Gastroesophageal sphincter (tissue), 4 donors: ENCODE measurements around the gene CEP152. TPM values are rescaled to one million over a fixed set of nuclear protein-coding genes. Genes with fewer than 3 reads are reported as not detected.

Source experiments
- ATAC-seq: fragments of 150-250 bp; one replicate; pipeline ENCODE4 v1.9.1; 2016; ENCODE audit warnings: mild to moderate bottlenecking, moderate library complexity
- H3K27ac ChIP-seq, 4 donors: fragments of 200-600 bp; sonication (generic) in 3 of 4; 1 replicate in 3 of 4; 2 replicates in 1 of 4; pipeline ENCODE4 v1.5.1; 2016 to 2019
- H3K27me3 ChIP-seq: fragments of 200-600 bp; sonication (generic); one replicate; pipeline ENCODE4 v1.5.1; 2019
- H3K36me3 ChIP-seq, 2 donors: fragments of 200-600 bp; sonication (generic); one replicate each; pipeline ENCODE4 v1.5.1; 2019; ENCODE audit warnings: control low read depth in 1 of 2
- H3K4me1 ChIP-seq, 3 donors: fragments of 200-600 bp; sonication (generic); 1 replicate in 2 of 3; 2 replicates in 1 of 3; pipeline ENCODE4 v1.5.1; 2016 to 2019; ENCODE audit warnings: control low read depth in 2 of 3
- H3K4me3 ChIP-seq, 2 donors: fragments of 200-600 bp; sonication (generic); one replicate each; pipeline ENCODE4 v1.5.1; 2019; ENCODE audit warnings: mild to moderate bottlenecking in 1 of 2, moderate library complexity in 1 of 2
- H3K9me3 ChIP-seq, 3 donors: fragments of 200-600 bp; sonication (generic); one replicate each; pipeline ENCODE4 v1.5.1; 2017 to 2019; ENCODE audit warnings: control low read depth in 2 of 3
- CTCF ChIP-seq, 4 experiments: fragments of 200-600 bp in 2 of 4; fragments of 450-650 bp in 2 of 4; sonication (generic) in 1 of 4; IDR thresholded peaks; one replicate each; pipeline ENCODE4 v1.5.1; 2017 to 2019; ENCODE audit warnings: antibody characterized with exemption in 4 of 4, mild to moderate bottlenecking in 2 of 4, moderate library complexity in 2 of 4
- EP300 ChIP-seq: sonication (generic); formaldehyde crosslinking; IDR thresholded peaks from one replicate; pipeline ENCODE4 v1.6.1; 2017; ENCODE audit warnings: antibody characterized with exemption, mild to moderate bottlenecking
- POLR2A ChIP-seq, 2 donors: fragments of 450-650 bp; IDR thresholded peaks; one replicate each; pipeline ENCODE4 v1.6.1; 2017; ENCODE audit warnings: antibody characterized with exemption in 2 of 2, mild to moderate bottlenecking in 2 of 2, moderate library complexity in 1 of 2
- POLR2AphosphoS5 ChIP-seq: sonication (generic); formaldehyde crosslinking; IDR thresholded peaks from one replicate; pipeline ENCODE4 v1.6.1; 2017; ENCODE audit warnings: antibody characterized with exemption
- WGBS, 2 donors: methylation state at CpG; one replicate each; pipeline ENCODE4 v1.1.5; 2018; ENCODE audit warnings: low coverage in 1 of 2; 5-methylcytosine and 5-hydroxymethylcytosine counted together
- total RNA-seq, 4 donors: library from RNA; depleted of rRNA; stranded (reverse); fragments of >200 nt; gene quantifications; one replicate each; pipeline ENCODE4 v1.1.0, GENCODE V29; 2016

Gene CEP152
- total RNA-seq, 4 donors from 2014 or later = 3.0 to 5.0 (median 3.9) TPM

GRCh38 chr15:48802257-48802656, 8.6 kb downstream of the CEP152 start:
- Histone ChIP-seq H3K4me1 (peaks cover 0 to 37% (median 2%) of the 10 kb centered on the region in 3 donors), H3K4me3 (no peak overlapping the region), H3K36me3 (no peaks in the 10 kb centered on the region), H3K9me3 (no peaks in the 10 kb centered on the region), H3K27me3 (no peaks in the 10 kb centered on the region), H3K27ac (no peak overlapping the region)
- no peak for ATAC-seq
- TF ChIP-seq POLR2AphosphoS5 (no peak), EP300 (no peak), CTCF (IDR thresholded peaks at IDR 0.05) (no peak), POLR2A (IDR thresholded peaks at IDR 0.05) (no peak)
- WGBS, 2 donors = 62 to 74% methylated on average over 3 of the region's 3 CpGs

DNA sequence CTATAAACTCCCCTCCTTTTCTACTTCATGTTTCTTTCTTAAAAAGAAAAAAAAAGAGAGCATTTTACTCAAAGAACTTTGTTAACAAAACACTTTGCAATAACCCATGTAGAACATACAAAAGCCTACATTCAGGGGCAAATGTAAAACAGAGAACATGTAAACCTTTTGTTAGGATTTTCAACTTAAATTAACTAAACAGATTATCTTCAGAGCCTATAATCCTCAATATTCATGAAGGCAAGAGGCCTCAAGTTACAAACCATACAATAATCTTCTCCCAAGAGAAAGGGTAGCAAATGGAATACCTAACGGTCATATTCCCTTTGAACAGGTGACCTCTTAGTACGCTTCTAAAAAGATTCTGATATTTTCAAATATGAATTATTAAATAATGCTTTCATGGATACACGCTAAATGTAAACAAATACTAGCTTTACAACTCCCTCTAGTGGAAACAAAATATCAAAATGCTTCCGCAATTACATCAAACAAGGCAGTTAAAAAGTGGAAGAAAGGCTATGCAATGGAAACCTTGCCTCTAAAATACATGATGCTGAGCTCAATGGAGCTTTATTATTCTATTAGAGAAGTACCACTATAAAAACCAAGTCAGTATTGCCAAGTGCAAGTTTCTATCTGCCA, 9.9 kb downstream of the CEP152 start:
- Histone ChIP-seq H3K9me3 (no peaks in the 10 kb centered on the region), H3K27ac (peak overlapping the region in 1 of 4 donors; percentile 12), H3K27me3 (no peaks in the 10 kb centered on the region), H3K4me1 (peaks cover 0 to 46% (median 6%) of the 10 kb centered on the region in 3 donors), H3K4me3 (no peak overlapping the region), H3K36me3 (no peaks in the 10 kb centered on the region)
- no peak for TF ChIP-seq EP300
- TF ChIP-seq POLR2AphosphoS5 = no peak
- no peak for TF ChIP-seq POLR2A (IDR thresholded peaks at IDR 0.05)
- peak; percentile 26 to 60 (median 58) for TF ChIP-seq CTCF (IDR thresholded peaks at IDR 0.05)
- WGBS, 2 donors = 15 to 26% methylated on average over 4 of the region's 4 CpGs
- ATAC-seq = no peak

- Histone ChIP-seq H3K27ac (peak overlapping the region in 1 of 4 donors; percentile 12), H3K4me1 (peaks cover 0 to 46% (median 6%) of the 10 kb centered on the region in 3 donors), H3K36me3 (no peaks in the 10 kb centered on the region), H3K9me3 (no peaks in the 10 kb centered on the region), H3K27me3 (no peaks in the 10 kb centered on the region), H3K4me3 (no peak overlapping the region)
- no peak for ATAC-seq
- WGBS, 2 donors = 89 to 90% methylated on average over 1 of the region's 1 CpG
- TF ChIP-seq EP300 = no peak
- TF ChIP-seq CTCF (IDR thresholded peaks at IDR 0.05) = no peak
- no peak for TF ChIP-seq POLR2AphosphoS5
- no peak for TF ChIP-seq POLR2A (IDR thresholded peaks at IDR 0.05)
Measured at GRCh38 chr15:48800245-48800644, 10.6 kb downstream of the CEP152 start.

- 63 to 100% methylated on average over 1 of the region's 1 CpG for WGBS, 2 donors
- ATAC-seq = no peak
- peaks cover 0 to 49% (median 10%) of the 10 kb centered on the region in 3 donors for H3K4me1 ChIP-seq
- no peak for TF ChIP-seq EP300
- no peak for TF ChIP-seq CTCF (IDR thresholded peaks at IDR 0.05)
- no peak for TF ChIP-seq POLR2A (IDR thresholded peaks at IDR 0.05)
- TF ChIP-seq POLR2AphosphoS5 = no peak
- no peak overlapping the region for H3K4me3 ChIP-seq
- H3K36me3 ChIP-seq = no peaks in the 10 kb centered on the region
- H3K27ac ChIP-seq = no peak overlapping the region
- no peaks in the 10 kb centered on the region for H3K27me3 ChIP-seq
- H3K9me3 ChIP-seq = no peaks in the 10 kb centered on the region
Measured at GRCh38 chr15:48798319-48798718, 12.6 kb downstream of the CEP152 start.

DNA sequence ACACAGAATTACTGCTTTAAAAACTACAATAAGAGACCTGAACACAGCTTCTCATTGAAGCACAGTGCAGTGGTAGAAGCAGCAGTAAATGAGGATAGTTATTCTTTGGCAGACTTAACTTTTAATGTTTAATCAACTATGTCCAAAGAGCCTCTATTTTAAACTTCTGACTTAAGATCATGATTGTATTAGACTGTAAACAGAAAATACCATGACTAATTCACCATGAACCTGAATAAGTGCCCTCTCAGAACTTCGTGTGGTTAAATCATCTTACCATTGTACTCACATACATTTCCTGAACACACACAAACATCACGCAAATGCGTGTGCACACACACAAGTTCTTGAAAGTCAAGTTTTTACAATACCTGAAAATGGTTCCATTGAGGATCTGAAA, 13.9 kb downstream of the CEP152 start:
- Histone ChIP-seq H3K4me3 (no peak overlapping the region), H3K27me3 (no peaks in the 10 kb centered on the region), H3K27ac (peak overlapping the region in 3 of 4 donors; percentile 45 to 56 (median 48)), H3K4me1 (peaks cover 0 to 39% (median 10%) of the 10 kb centered on the region in 3 donors), H3K9me3 (no peaks in the 10 kb centered on the region), H3K36me3 (peaks cover 0 to 4% of the 10 kb centered on the region in 2 donors)
- TF ChIP-seq POLR2A (IDR thresholded peaks at IDR 0.05) (no peak), CTCF (IDR thresholded peaks at IDR 0.05) (no peak)
- ATAC-seq = no peak
- WGBS, 2 donors = 58 to 61% methylated on average over 3 of the region's 3 CpGs
